HepG2 (cell line): ENCODE measurements around the gene IQCM. TPM values are rescaled to one million over a fixed set of nuclear protein-coding genes. Genes with fewer than 3 reads are reported as not detected.

Source experiments
- ATAC-seq: fragments of 200-7000 bp; cut with Tn5 transposase; 3 replicates; pipeline ENCODE4 v1.9.1; 2020; ENCODE audit warnings: mild to moderate bottlenecking, moderate library complexity
- BruUV-seq: library from RNA; stranded (reverse); fragments of 400-500 nt; replicated peaks from 2 replicates; lab custom pipeline; 2021; lab: Mats Ljungman, UMichigan
- CTCF ChIA-PET: fragments of 300-600 bp; formaldehyde crosslinking; extraction: SDS; loops from one replicate; lab custom pipeline; 2021; ENCODE audit warnings: low total read pairs, inconsistent platforms, low intra/inter-chr PET ratio; lab: Yijun Ruan, JAX
- POLR2A ChIA-PET: fragments of 350-600 bp; sonication (Branson Sonifier 250); formaldehyde crosslinking; loops from one replicate; lab custom pipeline; 2020; ENCODE audit warnings: antibody characterized with exemption, inconsistent platforms; lab: Yijun Ruan, JAX
- DNase-seq: peaks from one replicate; pipeline ENCODE4 v3.0.0-alpha.2; 2015; ENCODE audit warnings: low spot score
- FAIRE-seq: peaks from 3 replicates; lab custom pipeline; 2011; peaks lifted over from hg19 to GRCh38; lab: Jason Lieb, UNC
- H2AFZ ChIP-seq: one replicate; pipeline ENCODE4 v1.6.1; 2011; ENCODE audit warnings: low read length, inconsistent platforms
- H3K27ac ChIP-seq: fragments of 300-600 bp; 3 replicates; pipeline ENCODE4 v1.8.0; 2011; ENCODE audit warnings: mixed run types, mild to moderate bottlenecking, mixed read lengths, low read length, inconsistent platforms; ENCODE audit not compliant: insufficient read depth; ENCODE audit errors: extremely low read length
- H3K27me3 ChIP-seq, 2 experiments: fragments of 200-600 bp in 1 of 2; 2 replicates in 1 of 2; 3 replicates in 1 of 2; pipeline versions ENCODE4 v1.6.0 to v1.8.0; 2011; ENCODE audit warnings: low read length in 2 of 2, mild to moderate bottlenecking in 2 of 2, moderate library complexity in 2 of 2, inconsistent platforms in 1 of 2; ENCODE audit not compliant: insufficient read depth in 2 of 2, control insufficient read depth in 1 of 2
- H3K36me3 ChIP-seq, 2 experiments: fragments of 200-600 bp in 1 of 2; replicated peaks in 1 of 2; 2 replicates in 1 of 2; 3 replicates in 1 of 2; pipeline versions ENCODE4 v1.5.1 to v1.8.0; 2011; ENCODE audit warnings: low read length in 2 of 2, inconsistent platforms in 1 of 2; ENCODE audit not compliant: insufficient read depth in 2 of 2, control insufficient read depth in 1 of 2
- H3K4me1 ChIP-seq: 2 replicates; pipeline ENCODE4 v1.5.1; 2012; ENCODE audit warnings: low read length, inconsistent platforms; ENCODE audit not compliant: insufficient read depth
- H3K4me2 ChIP-seq: 2 replicates; pipeline ENCODE4 v1.6.0; 2011; ENCODE audit warnings: low read depth, low read length, inconsistent platforms
- H3K4me3 ChIP-seq, 3 experiments: fragments of 200-600 bp in 1 of 3; sonication (generic), shearing (Covaris generic) in 1 of 3; replicated peaks in 1 of 3; 2 replicates each; pipeline ENCODE4 v1.5.1; 2011 to 2016; ENCODE audit warnings: low read length in 3 of 3, inconsistent platforms in 2 of 3, low read depth in 2 of 3, mild to moderate bottlenecking in 2 of 3, control low read depth in 1 of 3, mixed read lengths in 1 of 3; ENCODE audit not compliant: insufficient read depth in 1 of 3
- H3K79me2 ChIP-seq: one replicate; pipeline ENCODE4 v1.6.1; 2011; ENCODE audit warnings: low read length, inconsistent platforms; ENCODE audit not compliant: insufficient read depth
- H3K9ac ChIP-seq: 2 replicates; pipeline ENCODE4 v1.6.0; 2011; ENCODE audit warnings: mild to moderate bottlenecking, low read depth, low read length, inconsistent platforms; ENCODE audit not compliant: insufficient read depth
- H3K9me3 ChIP-seq: 2 replicates; pipeline ENCODE4 v1.5.1; 2012; ENCODE audit warnings: mild to moderate bottlenecking, low read length
- H4K20me1 ChIP-seq: 2 replicates; pipeline ENCODE4 v1.6.0; 2011; ENCODE audit warnings: inconsistent platforms, mild to moderate bottlenecking, low read length, moderate library complexity; ENCODE audit not compliant: insufficient read depth
- HNF4A ChIP-seq: sonication (generic); formaldehyde crosslinking; IDR thresholded peaks from 2 replicates; pipeline ENCODE4 v1.4.0; 2020; ENCODE audit warnings: missing genetic modification reagents
- JUNB ChIP-seq: sonication (generic); formaldehyde crosslinking; IDR thresholded peaks from 2 replicates; pipeline ENCODE4 v1.8.0; 2022; ENCODE audit warnings: missing genetic modification reagents, mild to moderate bottlenecking, borderline replicate concordance
- KDM5A ChIP-seq: fragments of 200-600 bp; sonication (generic); IDR thresholded peaks from 2 replicates; pipeline ENCODE4 v1.7.0; 2018; ENCODE audit warnings: antibody characterized with exemption, mild to moderate bottlenecking, low read length, borderline replicate concordance
- RNF2 ChIP-seq: fragments of 450-650 bp; conservative IDR thresholded peaks from 2 replicates; pipeline ENCODE4 v1.6.1; 2016; ENCODE audit warnings: low read depth
- SOX6 ChIP-seq, 2 experiments: fragments of 450-650 bp in 1 of 2; sonication (generic) in 1 of 2; formaldehyde crosslinking in 1 of 2; IDR thresholded peaks; 2 replicates each; pipeline versions ENCODE4 v1.4.0 to v1.6.1; 2017 to 2020; ENCODE audit warnings: antibody characterized with exemption in 1 of 2, mild to moderate bottlenecking in 1 of 2, missing genetic modification reagents in 1 of 2
- ZBTB3 ChIP-seq: sonication (generic); formaldehyde crosslinking; IDR thresholded peaks from 2 replicates; pipeline ENCODE4 v1.4.0; 2020; ENCODE audit warnings: low read depth, mild to moderate bottlenecking, moderate library complexity, missing genetic modification reagents, borderline replicate concordance
- ZNF563 ChIP-seq: sonication (generic); formaldehyde crosslinking; IDR thresholded peaks from 2 replicates; pipeline ENCODE4 v1.8.0; 2022; ENCODE audit warnings: mild to moderate bottlenecking, moderate library complexity, missing genetic modification reagents
- ZNF597 ChIP-seq: sonication (generic); formaldehyde crosslinking; IDR thresholded peaks from 2 replicates; pipeline ENCODE4 v1.5.0; 2020; ENCODE audit warnings: missing genetic modification reagents
- WGBS: methylation state at CpG from one replicate; pipeline ENCODE4 v1.1.6; 2017; ENCODE audit warnings: low lambda C conversion rate; 5-methylcytosine and 5-hydroxymethylcytosine counted together
- in situ Hi-C: cut with HindIII; loops from 2 replicates; pipeline ENCODE4 v1.10.0; 2017; ENCODE audit warnings: low pct_unique_long_range_greater_than_20kb; ENCODE audit not compliant: extremely low pct_ligation_motif_present
- intact Hi-C: fragments of 100-400 bp; cut with micrococcal nuclease; formaldehyde crosslinking; loops from one replicate; pipeline ENCODE4 v1.10.0; 2022; ENCODE audit not compliant: unreplicated experiment
- polyA plus RNA-seq, 8 experiments: library from polyadenylated mRNA; depleted of rRNA in 3 of 8; stranded (reverse) in 7 of 8; unstranded in 1 of 8; fragments of >200 nt; fragmentation: Illumina TruSeq in 4 of 8; extraction: Trizol in 4 of 8; gene quantifications; 2 replicates each; pipeline versions ENCODE4 v1.2.1 to v1.2.3, GENCODE V29; 2011 to 2016; ENCODE audit warnings: low read depth in 4 of 8, missing spikeins in 1 of 8, mixed read lengths in 1 of 8; ENCODE audit not compliant: insufficient read depth in 1 of 8
- total RNA-seq, 5 experiments: library from RNA; depleted of rRNA; stranded (reverse); fragments of >200 nt; fragmentation: Illumina TruSeq; extraction: Trizol; gene quantifications; 2 replicates each; pipeline ENCODE4 v1.2.3, GENCODE V29; 2016; ENCODE audit warnings: low read depth in 1 of 5
- TF ChIP-seq, protein P1 (sequence below): sonication (generic); formaldehyde crosslinking; IDR thresholded peaks from 2 replicates; pipeline ENCODE4 v1.4.0; 2020; ENCODE audit warnings: missing genetic modification reagents

IQCM gene
- total and polyA plus RNA-seq, 2 of the 13 experiments (the other 11 are each of a cell fraction or from before 2014, with no cell fraction given) = not detected

DNA sequence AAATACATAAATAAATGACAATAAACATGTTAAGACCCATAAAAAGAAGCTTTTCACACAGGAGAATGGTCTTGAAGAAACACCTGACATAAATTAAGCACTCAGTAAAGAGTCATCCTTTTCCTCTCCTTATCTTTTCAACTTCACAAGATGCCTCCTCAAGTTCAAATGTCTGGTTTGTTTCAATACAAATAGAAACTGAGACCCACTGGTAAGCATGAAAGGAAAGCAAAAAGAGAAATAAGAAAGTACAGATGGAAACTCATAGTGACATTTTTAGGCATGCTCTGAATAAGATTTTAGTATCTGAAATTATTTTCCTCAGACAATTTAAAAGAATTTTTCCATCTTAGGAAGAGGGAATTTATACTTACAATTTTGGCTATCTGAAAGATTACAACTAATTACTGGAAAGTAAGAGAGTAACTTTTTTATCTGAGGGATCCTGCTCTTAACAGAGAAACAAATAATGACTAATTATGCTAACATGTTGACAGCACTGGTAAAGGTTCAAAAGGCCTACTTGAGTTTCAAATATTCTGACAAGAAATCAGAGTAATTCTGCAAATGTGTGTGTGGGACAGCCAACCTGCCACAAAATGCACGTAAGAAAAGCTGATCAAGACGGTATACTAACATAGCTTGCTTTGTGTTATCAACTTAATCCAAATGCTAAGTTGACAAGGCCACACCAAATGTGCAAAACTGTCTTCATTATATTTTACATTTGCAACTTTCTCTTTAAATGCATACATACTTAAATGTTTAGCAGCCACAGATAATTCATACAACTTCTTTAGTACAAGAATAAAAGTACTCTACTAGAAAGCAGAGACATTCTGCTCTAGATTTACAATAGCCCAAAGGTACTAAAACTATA is 113.0 kb downstream of the IQCM start:
- H3K79me2 ChIP-seq = no peaks in the 10 kb centered on the region
- 0% methylated on average over 2 of the region's 2 CpGs for WGBS
- intact Hi-C loops = no loop called here

More for the DNA sequence above, 113.0 kb downstream of the IQCM start:
- in situ Hi-C loops = no loop called here
- no peak for DNase-seq
- H3K36me3 ChIP-seq = no peaks in the 10 kb centered on the region
- no peaks in the 10 kb centered on the region for H3K4me1 ChIP-seq
- BruUV-seq = no TSS peak
- H3K4me3 ChIP-seq = no peak overlapping the region
- TF ChIP-seq ZNF597 (CRISPR knock-in tag) (no peak), ZNF563 (no peak), KDM5A (no peak), ZBTB3 (CRISPR knock-in tag) (no peak), HNF4A (CRISPR knock-in tag) (no peak), JUNB (CRISPR knock-in tag) (no peak), SOX6 (IDR thresholded peaks at IDR 0.05) (no peak), SOX6 (CRISPR knock-in tag; IDR thresholded peaks at IDR 0.05) (no peak), RNF2 (no peak)
- TF ChIP-seq, protein P1, sequence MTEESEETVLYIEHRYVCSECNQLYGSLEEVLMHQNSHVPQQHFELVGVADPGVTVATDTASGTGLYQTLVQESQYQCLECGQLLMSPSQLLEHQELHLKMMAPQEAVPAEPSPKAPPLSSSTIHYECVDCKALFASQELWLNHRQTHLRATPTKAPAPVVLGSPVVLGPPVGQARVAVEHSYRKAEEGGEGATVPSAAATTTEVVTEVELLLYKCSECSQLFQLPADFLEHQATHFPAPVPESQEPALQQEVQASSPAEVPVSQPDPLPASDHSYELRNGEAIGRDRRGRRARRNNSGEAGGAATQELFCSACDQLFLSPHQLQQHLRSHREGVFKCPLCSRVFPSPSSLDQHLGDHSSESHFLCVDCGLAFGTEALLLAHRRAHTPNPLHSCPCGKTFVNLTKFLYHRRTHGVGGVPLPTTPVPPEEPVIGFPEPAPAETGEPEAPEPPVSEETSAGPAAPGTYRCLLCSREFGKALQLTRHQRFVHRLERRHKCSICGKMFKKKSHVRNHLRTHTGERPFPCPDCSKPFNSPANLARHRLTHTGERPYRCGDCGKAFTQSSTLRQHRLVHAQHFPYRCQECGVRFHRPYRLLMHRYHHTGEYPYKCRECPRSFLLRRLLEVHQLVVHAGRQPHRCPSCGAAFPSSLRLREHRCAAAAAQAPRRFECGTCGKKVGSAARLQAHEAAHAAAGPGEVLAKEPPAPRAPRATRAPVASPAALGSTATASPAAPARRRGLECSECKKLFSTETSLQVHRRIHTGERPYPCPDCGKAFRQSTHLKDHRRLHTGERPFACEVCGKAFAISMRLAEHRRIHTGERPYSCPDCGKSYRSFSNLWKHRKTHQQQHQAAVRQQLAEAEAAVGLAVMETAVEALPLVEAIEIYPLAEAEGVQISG = no peak
- TF ChIP-seq, all 625 proteins: peak for 0
- ChIA-PET CTCF (no interaction called here), POLR2A (no interaction called here)
- Histone ChIP-seq H3K27me3 (no peaks in the 10 kb centered on the region), H3K27ac (no peak overlapping the region), H4K20me1 (no peaks in the 10 kb centered on the region), H3K4me2 (no peak overlapping the region), H3K9me3 (no peaks in the 10 kb centered on the region), H2AFZ (no peak overlapping the region), H3K9ac (no peak overlapping the region)
- FAIRE-seq (no peak), ATAC-seq (no peak)
